CD4-positive, alpha-beta T cell treated with Interleukin-1 beta for 1 hour (primary cell): ENCODE data around the gene CASKIN2.

ENCODE experiments used
- DNase-seq, 2 donors: peaks; one replicate each; pipeline ENCODE4 v3.0.0-alpha.2; 2020 to 2022

CASKIN2 gene

GRCh38 chr17:75504347-75505151, 10.8 kb downstream of the CASKIN2 start:
- DNase-seq, result peak; percentile 47 to 56

- peak in 1 of 2 donors; percentile 24 for DNase-seq
These were observed 11.4 kb downstream of the CASKIN2 start for GRCh38 chr17:75503976-75504346.

- DNase-seq, result no peak
These were observed 11.9 kb downstream of the CASKIN2 start for GRCh38 chr17:75503337-75503950.

- no peak for DNase-seq
These were observed 12.5 kb downstream of the CASKIN2 start for GRCh38 chr17:75502721-75503329.

- no peak for DNase-seq
These were observed 13.1 kb downstream of the CASKIN2 start for GRCh38 chr17:75502072-75502720.

GRCh38 chr17:75501378-75502071, 13.8 kb downstream of the CASKIN2 start:
- DNase-seq, result no peak

GRCh38 chr17:75500419-75501216, 14.7 kb downstream of the CASKIN2 start:
- DNase-seq, result no peak

GRCh38 chr17:75499313-75500022, 15.9 kb downstream of the CASKIN2 start:
- no peak for DNase-seq

- no peak for DNase-seq
These were observed 16.6 kb downstream of the CASKIN2 start for GRCh38 chr17:75498726-75499213.

GRCh38 chr17:75498039-75498725, 17.2 kb downstream of the CASKIN2 start:
- DNase-seq, result no peak

- DNase-seq, result no peak
These were observed 19.3 kb downstream of the CASKIN2 start for GRCh38 chr17:75496005-75496404.

GRCh38 chr17:75494326-75494877, 20.9 kb downstream of the CASKIN2 start:
- no peak for DNase-seq

- DNase-seq, result no peak
These were observed 21.7 kb downstream of the CASKIN2 start for GRCh38 chr17:75493476-75494129.

GRCh38 chr17:75492555-75493168, 22.7 kb downstream of the CASKIN2 start:
- no peak for DNase-seq

- DNase-seq, result no peak
These were observed 23.7 kb downstream of the CASKIN2 start for GRCh38 chr17:75491680-75492079.

- no peak for DNase-seq
These were observed 24.2 kb downstream of the CASKIN2 start for GRCh38 chr17:75490953-75491649.

GRCh38 chr17:75490173-75490743, 25.1 kb downstream of the CASKIN2 start:
- DNase-seq, result no peak

- no peak for DNase-seq
These were observed 25.8 kb downstream of the CASKIN2 start for GRCh38 chr17:75489511-75489955.
